Stimulated activated CD4-positive, alpha-beta T cell treated with anti-CD3 and anti-CD28 coated beads, Interleukin-1b, Interleukin-23, amount 100 ng/mL, for 1 hour (primary cell): ENCODE results near the gene NANOGP8.
"Not testable (repeated sequence)": the region's sequence is repeated elsewhere in the genome, so short reads cannot be mapped to it uniquely, and the experiment has no call there.

Source experiments
- DNase-seq, 2 donors: peaks; one replicate each; pipeline ENCODE4 v3.0.0-alpha.2; 2020; ENCODE audit warnings: low read depth in 2 of 2

Gene NANOGP8, protein sequence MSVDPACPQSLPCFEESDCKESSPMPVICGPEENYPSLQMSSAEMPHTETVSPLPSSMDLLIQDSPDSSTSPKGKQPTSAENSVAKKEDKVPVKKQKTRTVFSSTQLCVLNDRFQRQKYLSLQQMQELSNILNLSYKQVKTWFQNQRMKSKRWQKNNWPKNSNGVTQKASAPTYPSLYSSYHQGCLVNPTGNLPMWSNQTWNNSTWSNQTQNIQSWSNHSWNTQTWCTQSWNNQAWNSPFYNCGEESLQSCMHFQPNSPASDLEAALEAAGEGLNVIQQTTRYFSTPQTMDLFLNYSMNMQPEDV

GRCh38 chr15:35085176-35085919 is at the start of gene NANOGP8:
NANOGP8 (minus strand) TSS chr15:35085295; CDS start chr15:35085110, 185 bp downstream.
- DNase-seq = not testable (repeated sequence)

GRCh38 chr15:35134299-35134698 is 49.2 kb upstream of the NANOGP8 start:
- DNase-seq = no peak

GRCh38 chr15:35130245-35130644 is 45.1 kb upstream of the NANOGP8 start:
- DNase-seq = no peak

GRCh38 chr15:35129361-35129760 is 44.3 kb upstream of the NANOGP8 start:
- no peak for DNase-seq

DNA sequence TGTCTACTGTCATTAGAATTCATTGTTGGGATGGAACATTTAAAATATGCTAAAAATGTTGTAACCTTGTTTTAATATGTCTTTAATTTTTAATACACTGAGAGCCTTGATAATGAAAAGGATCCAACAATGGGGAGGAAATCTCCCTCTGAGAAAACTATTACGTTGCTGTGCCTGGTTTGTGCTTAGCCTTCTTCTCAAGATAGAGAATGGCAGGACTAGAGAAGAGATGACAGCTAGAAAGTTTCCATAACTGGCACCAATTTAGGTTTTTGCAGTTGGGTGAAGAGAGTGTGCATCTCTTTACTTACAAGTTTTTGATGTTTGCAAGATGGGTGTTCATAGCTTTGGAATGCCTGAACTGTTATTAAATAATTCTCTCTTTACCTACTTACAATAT is 42.6 kb upstream of the NANOGP8 start:
- no peak for DNase-seq

DNA sequence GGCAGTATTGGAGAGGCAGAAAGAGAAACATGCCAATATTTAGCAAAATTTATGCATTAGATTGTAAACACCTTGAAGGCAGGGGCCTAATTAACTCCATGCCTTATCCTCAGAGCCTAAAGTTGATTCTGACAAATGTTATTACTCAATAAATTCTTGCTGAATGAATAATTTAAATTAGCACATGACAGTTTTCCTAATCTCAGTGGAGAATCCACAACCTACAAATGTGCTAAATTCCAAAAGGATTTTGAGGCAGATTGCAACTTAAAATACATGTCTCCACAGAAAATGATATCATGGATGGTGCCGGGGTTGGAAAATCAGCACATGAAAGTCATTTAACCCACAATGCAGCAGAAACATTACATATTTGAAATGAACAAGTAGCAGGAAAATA is 41.1 kb upstream of the NANOGP8 start:
- DNase-seq = no peak

- DNase-seq = no peak
These were observed 38.6 kb upstream of the NANOGP8 start for GRCh38 chr15:35123743-35124142.

DNA sequence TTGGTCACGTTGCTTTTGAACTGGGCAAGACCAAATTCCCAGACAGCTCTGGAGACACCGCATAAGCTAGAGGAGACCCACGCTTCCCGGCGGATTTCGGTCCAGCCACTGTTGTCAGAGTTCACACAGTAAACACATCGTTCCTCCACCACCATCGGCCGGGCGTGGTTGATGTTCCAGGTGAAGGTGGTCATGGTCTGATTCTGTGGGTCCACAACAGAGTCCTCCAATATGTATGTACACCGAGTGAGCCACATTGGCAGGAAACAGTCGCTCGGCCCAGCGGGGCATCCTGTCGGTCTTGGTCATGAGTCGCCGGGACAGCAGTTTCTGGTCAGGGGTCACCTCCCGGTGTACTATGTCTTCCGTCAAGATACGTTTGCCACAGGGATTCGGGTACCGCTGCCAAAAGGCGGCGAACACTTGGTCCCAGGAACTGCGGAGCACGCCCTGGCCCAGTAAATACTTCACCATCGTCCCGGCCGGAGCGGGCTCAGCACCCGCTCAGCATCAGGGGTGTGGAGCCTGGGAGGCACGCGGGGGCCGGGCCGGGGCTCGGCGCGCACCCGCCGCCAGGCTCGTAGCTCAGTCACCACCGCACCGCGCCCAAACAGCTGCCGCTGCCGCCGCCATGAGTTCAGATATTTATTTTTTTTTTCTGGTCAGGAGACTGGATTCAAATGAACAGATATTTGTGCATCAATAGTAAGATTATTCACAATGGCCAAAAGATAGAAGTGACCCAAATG is 36.7 kb upstream of the NANOGP8 start:
- DNase-seq = no peak

- no peak for DNase-seq
These were observed 35.1 kb upstream of the NANOGP8 start for GRCh38 chr15:35120173-35120572.

- no peak for DNase-seq
These were observed 33.9 kb upstream of the NANOGP8 start for GRCh38 chr15:35118960-35119359.

GRCh38 chr15:35117543-35118265 is 32.6 kb upstream of the NANOGP8 start:
- DNase-seq = no peak

- no peak for DNase-seq
These were observed 30.1 kb upstream of the NANOGP8 start for GRCh38 chr15:35115155-35115725.

DNA sequence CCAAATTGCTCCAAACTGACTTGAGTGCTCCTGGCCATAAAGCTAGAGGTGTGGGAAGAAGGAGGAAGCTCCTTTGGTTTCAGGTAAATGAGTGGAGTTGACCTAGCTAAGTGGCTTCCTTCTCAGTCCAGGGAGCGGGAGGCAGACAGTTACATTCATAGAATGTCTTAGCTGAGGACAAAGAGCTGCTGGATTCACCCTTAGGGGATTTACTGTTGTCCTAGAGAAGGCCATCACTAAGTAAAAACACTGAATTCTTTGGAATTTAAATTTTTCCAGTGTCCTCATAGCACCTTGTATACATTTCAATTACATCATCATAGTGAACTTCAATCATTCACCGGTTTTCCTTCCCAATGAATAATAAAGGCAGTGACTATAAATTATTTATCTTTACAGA is 27.3 kb upstream of the NANOGP8 start:
- DNase-seq = no peak

DNA sequence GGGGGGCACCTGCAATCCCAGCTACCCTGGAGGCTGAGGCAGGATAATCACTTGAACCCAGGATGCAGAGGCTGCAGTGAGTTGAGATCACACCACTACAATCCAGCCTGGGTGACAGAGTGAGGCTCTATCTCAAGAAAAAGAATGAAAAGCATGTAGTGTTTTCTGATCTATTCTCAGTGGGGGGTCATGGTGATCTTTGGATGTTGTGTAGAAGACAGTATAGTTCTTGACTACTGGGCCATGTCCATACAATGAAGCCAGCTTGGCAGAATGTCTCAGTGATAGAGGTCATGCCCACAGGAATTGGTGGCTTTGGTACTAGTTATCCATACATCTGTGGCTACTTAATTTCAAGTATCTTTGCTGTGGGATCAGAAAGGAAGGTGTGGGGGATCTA is 26.8 kb upstream of the NANOGP8 start:
- no peak for DNase-seq

GRCh38 chr15:35108453-35108852 is 23.4 kb upstream of the NANOGP8 start:
- DNase-seq = no peak

DNA sequence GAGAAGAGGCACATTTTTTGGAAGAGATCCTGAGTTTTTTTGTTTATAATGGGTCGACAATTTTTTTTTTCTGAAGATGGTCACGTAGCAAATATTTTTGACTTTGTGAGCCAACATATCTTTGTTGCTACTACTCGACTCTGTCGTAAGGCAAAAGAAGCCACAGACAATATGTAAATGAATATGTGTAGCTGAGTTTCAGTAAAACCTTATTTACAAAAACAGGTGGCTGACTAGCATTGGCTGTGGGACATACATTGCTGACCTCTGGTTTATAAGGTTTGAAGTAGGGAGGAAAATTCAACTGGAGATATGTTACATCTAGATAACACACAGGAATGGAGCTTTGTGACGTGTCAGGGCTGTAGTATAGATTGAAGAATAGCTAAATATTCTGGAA is 22.5 kb upstream of the NANOGP8 start:
- no peak for DNase-seq

- DNase-seq = no peak
These were observed 22.0 kb upstream of the NANOGP8 start for GRCh38 chr15:35107122-35107521.

GRCh38 chr15:35104526-35105147 is 19.5 kb upstream of the NANOGP8 start:
- DNase-seq = no peak

GRCh38 chr15:35102186-35102585 is 17.1 kb upstream of the NANOGP8 start:
- no peak for DNase-seq

DNA sequence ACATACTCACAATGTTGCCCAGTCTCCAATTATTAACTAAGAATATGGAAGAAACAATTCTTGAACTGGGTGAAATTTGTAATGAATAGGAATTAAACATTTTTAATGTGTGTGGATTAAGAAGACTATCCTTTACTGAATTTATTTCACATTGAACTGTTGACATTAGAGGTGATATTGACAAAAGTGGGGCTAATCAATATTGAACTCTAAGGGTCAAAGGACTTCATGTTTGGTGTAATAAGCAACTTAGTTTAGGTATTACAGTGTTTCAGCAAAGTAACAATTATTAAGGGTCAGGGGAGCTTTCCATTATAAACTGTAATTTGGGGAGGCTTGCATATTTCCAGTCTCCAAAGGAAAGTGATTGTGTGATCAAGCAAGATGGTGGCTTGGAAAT is 16.2 kb upstream of the NANOGP8 start:
- DNase-seq = no peak

DNA sequence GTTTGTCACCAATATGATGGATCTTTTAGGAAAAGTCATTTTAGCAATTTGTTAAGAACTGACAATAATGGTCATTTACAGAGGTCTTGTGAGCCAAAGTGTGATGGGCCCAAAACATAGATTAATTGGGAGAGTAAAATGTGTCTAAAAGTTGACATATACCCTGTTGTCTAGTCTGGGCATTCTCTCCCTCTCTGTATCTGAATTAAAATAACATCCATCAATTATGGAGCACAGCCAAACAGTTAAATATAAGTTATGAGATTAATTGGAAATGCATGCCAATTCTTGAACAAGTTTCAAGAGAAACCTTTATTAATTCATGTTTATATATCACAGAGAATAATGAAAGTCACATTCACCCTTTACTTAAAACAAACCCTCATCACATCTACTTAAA is 13.6 kb upstream of the NANOGP8 start:
- DNase-seq = no peak
